ENCODE data around the gene OR6M1. TPM values are rescaled to one million over a fixed set of nuclear protein-coding genes. Genes with fewer than 3 reads are reported as not detected.

The OR6M1 gene
- total and polyA plus RNA-seq, 2 of the 4 experiments (the other 2 are of a cell fraction): not detected

- Histone ChIP-seq H2AK9ac (replicated peaks; ENCODE audit: low read depth, low read length, poor library complexity) (no peak overlapping the region), H3K23ac (ENCODE audit: low read depth, low read length) (no peak overlapping the region), H2AFZ (replicated peaks; ENCODE audit: low read length, poor library complexity) (no peak overlapping the region), H3K79me1 (ENCODE audit: low read depth in 1 of 2, low read length in 2 of 2) (no peaks in the 10 kb centered on the region), H3K9me3 (ENCODE audit: control insufficient read depth, insufficient read depth, low read length) (no peaks in the 10 kb centered on the region), H4K20me1 (ENCODE audit: insufficient read depth, low read length) (no peaks in the 10 kb centered on the region), H2BK20ac (ENCODE audit: low read depth, low read length) (no peak overlapping the region), H3K56ac (ENCODE audit: extremely low read depth, insufficient read depth, low read length) (no peak overlapping the region), H3K4ac (ENCODE audit: low read depth, low read length) (no peak overlapping the region), H3K9ac (ENCODE audit: low read depth, low read length) (no peak overlapping the region), H3K27ac (ENCODE audit: insufficient read depth, low read length) (no peak overlapping the region), H3K36me3 (ENCODE audit: control insufficient read depth, insufficient read depth, low read length) (no peaks in the 10 kb centered on the region), H3K4me2 (ENCODE audit: low read depth, low read length) (no peak overlapping the region), H4K5ac (ENCODE audit: low read depth, low read length) (no peak overlapping the region), H2BK5ac (ENCODE audit: low read depth, low read length, poor library complexity, severe bottlenecking) (no peak overlapping the region), H3K9me1 (ENCODE audit: insufficient read depth, low read length) (no peaks in the 10 kb centered on the region), H2AK5ac (ENCODE audit: low read depth, low read length) (no peak overlapping the region), H4K91ac (ENCODE audit: insufficient read depth, low read depth, low read length) (no peak overlapping the region), H4K8ac (ENCODE audit: low read depth in 2 of 2, low read length in 2 of 2) (no peak overlapping the region), H3K14ac (replicated peaks; ENCODE audit: low read depth, low read length) (no peak overlapping the region), H2BK120ac (ENCODE audit: low read depth, low read length) (no peak overlapping the region), H2BK15ac (ENCODE audit: low read depth, low read length) (no peak overlapping the region), H3K27me3 (ENCODE audit: control insufficient read depth, insufficient read depth, low read length) (no peaks in the 10 kb centered on the region), H3K4me3 (ENCODE audit: insufficient read depth, low read depth, low read length) (no peak overlapping the region), H3K4me1 (ENCODE audit: control insufficient read depth, insufficient read depth, low read length) (no peaks in the 10 kb centered on the region), H3K18ac (ENCODE audit: low read depth, low read length) (no peak overlapping the region)
- in situ Hi-C loops (cut with MboI; ENCODE audit: low sequenced_read_pairs) (no loop called here), intact Hi-C loops (cut with micrococcal nuclease) (no loop called here), dilution Hi-C loops (cut with HindIII; ENCODE audit: low sequenced_read_pairs, unreplicated experiment) (no loop called here)
- no CpG with 5 or more reads among the region's 1 CpG for WGBS, 2 experiments (ENCODE audit: extremely low coverage in 2 of 2, insufficient read length in 1 of 2)
- ChIA-PET CTCF (no interaction called here), POLR2A (ENCODE audit: unreplicated experiment) (no interaction called here)
- ATAC-seq (ENCODE audit: low read depth) (no peak), DNase-seq (no peak)
- no TSS peak for BruUV-seq (replicated peaks)
- TF ChIP-seq CHD1 (IDR thresholded peaks at IDR 0.05; ENCODE audit: low read depth, low read length) (no peak), CEBPB (IDR thresholded peaks at IDR 0.05; ENCODE audit: low read depth, low read length) (no peak), RAD21 (IDR thresholded peaks at IDR 0.05; ENCODE audit: low read length) (no peak), SMC3 (IDR thresholded peaks at IDR 0.05; ENCODE audit: low read depth, low read length) (no peak), RCOR1 (IDR thresholded peaks at IDR 0.05; ENCODE audit: insufficient replicate concordance, low read length) (no peak), BHLHE40 (IDR thresholded peaks at IDR 0.05; ENCODE audit: low read depth, low read length) (no peak), FOS (IDR thresholded peaks at IDR 0.05; ENCODE audit: low read depth, low read length) (no peak), MAFK (IDR thresholded peaks at IDR 0.05; ENCODE audit: low read depth, low read length) (no peak), RFX5 (IDR thresholded peaks at IDR 0.05; ENCODE audit: low read depth, low read length) (no peak), USF2 (IDR thresholded peaks at IDR 0.05; ENCODE audit: low read depth, low read length) (no peak), MXI1 (IDR thresholded peaks at IDR 0.05; ENCODE audit: borderline replicate concordance, low read depth, low read length) (no peak), ELK1 (IDR thresholded peaks at IDR 0.05; ENCODE audit: borderline replicate concordance, low read depth, low read length) (no peak), POLR2A (IDR thresholded peaks at IDR 0.05; ENCODE audit: low read depth, low read length) (no peak), NFE2L2 (IDR thresholded peaks at IDR 0.05; ENCODE audit: low read depth, low read length) (no peak), MAZ (IDR thresholded peaks at IDR 0.05; ENCODE audit: borderline replicate concordance, low read depth, low read length) (no peak), CTCF (conservative IDR thresholded peaks at IDR 0.05; ENCODE audit: low read depth, low read length) (no peak)
These were observed 9.9 kb downstream of the OR6M1 start for GRCh38 chr11:123796226-123796625.
